ENCODE results near the gene FGB.
"Not testable (repeated sequence)": the region's sequence is repeated elsewhere in the genome, so short reads cannot be mapped to it uniquely, and the experiment has no call there.

FGB gene

GRCh38 chr4:154585369-154586018, 22.7 kb downstream of the FGB start:
- Histone ChIP-seq H3K27me3 (ENCODE audit: control insufficient read depth, insufficient read depth, low read length) (no peaks in the 10 kb centered on the region), H3K27ac (ENCODE audit: low read depth, low read length) (no peak overlapping the region), H3K36me3 (ENCODE audit: control insufficient read depth, insufficient read depth, low read length) (no peaks in the 10 kb centered on the region), H3K9me3 (ENCODE audit: control insufficient read depth, insufficient read depth, low read length) (no peaks in the 10 kb centered on the region), H3K4me1 (ENCODE audit: control insufficient read depth, insufficient read depth, low read length) (no peaks in the 10 kb centered on the region), H3K4me3 (ENCODE audit: low read depth, low read length) (no peak overlapping the region), H3K9ac (ENCODE audit: low read depth, low read length) (no peak overlapping the region)

DNA sequence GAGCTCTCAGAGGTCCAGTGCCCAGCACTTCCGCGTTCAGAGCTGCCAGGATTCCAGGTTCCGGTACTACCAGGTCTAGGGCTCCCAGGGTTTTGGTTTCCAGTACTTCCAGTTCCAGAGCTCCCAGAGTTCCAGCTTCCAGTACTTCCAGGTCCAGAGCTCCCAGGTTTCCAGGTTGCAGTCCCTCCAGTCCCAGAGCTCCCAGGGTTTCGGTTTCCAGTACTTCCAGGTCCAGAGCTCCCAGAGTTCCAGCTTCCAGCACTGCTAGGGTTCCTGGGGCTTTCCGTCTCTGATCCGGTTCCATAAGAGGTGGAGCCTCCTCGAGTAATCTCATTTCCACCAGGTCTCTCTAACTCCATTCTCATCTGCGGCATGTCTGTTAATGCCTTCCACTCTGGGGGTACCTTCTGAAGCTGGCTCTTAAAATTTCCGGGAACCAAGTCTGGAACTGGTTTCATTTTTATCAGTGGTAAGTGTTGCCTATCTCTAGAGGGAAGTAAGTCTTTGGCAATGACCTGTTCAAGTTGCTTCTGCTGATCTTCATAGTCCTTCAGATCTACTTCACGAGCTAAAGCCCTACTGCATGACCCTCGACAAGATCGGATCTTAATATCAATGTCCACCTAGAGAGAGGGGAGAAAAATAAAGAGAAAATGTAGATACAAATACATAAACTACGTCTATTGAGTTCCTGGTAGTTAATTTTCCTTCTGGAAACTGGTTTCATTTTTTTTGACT, 23.7 kb downstream of the FGB start:
- Histone ChIP-seq H3K9me3 (ENCODE audit: control insufficient read depth, insufficient read depth, low read length) (no peaks in the 10 kb centered on the region), H3K4me3 (ENCODE audit: low read depth, low read length) (no peak overlapping the region), H3K27ac (ENCODE audit: low read depth, low read length) (no peak overlapping the region), H3K9ac (ENCODE audit: low read depth, low read length) (no peak overlapping the region), H3K36me3 (ENCODE audit: control insufficient read depth, insufficient read depth, low read length) (no peaks in the 10 kb centered on the region), H3K4me1 (ENCODE audit: control insufficient read depth, insufficient read depth, low read length) (no peaks in the 10 kb centered on the region), H3K27me3 (ENCODE audit: control insufficient read depth, insufficient read depth, low read length) (no peaks in the 10 kb centered on the region)

- H3K4me1 ChIP-seq (ENCODE audit: control insufficient read depth, insufficient read depth, low read length), result no peaks in the 10 kb centered on the region
- H3K9ac ChIP-seq (ENCODE audit: low read depth, low read length), result no peak overlapping the region
- H3K27ac ChIP-seq (ENCODE audit: low read depth, low read length), result no peak overlapping the region
- H3K4me3 ChIP-seq (ENCODE audit: low read depth, low read length), result no peak overlapping the region
- no peaks in the 10 kb centered on the region for H3K9me3 ChIP-seq (ENCODE audit: control insufficient read depth, insufficient read depth, low read length)
- H3K27me3 ChIP-seq (ENCODE audit: control insufficient read depth, insufficient read depth, low read length), result no peaks in the 10 kb centered on the region
- no peaks in the 10 kb centered on the region for H3K36me3 ChIP-seq (ENCODE audit: control insufficient read depth, insufficient read depth, low read length)
Observed at GRCh38 chr4:154588198-154588597, 25.4 kb downstream of the FGB start.

- Histone ChIP-seq H3K4me1 (ENCODE audit: control insufficient read depth, insufficient read depth, low read length) (no peaks in the 10 kb centered on the region), H3K9me3 (ENCODE audit: control insufficient read depth, insufficient read depth, low read length) (no peaks in the 10 kb centered on the region), H3K9ac (ENCODE audit: low read depth, low read length) (no peak overlapping the region), H3K4me3 (ENCODE audit: low read depth, low read length) (no peak overlapping the region), H3K27me3 (ENCODE audit: control insufficient read depth, insufficient read depth, low read length) (no peaks in the 10 kb centered on the region), H3K36me3 (ENCODE audit: control insufficient read depth, insufficient read depth, low read length) (no peaks in the 10 kb centered on the region), H3K27ac (ENCODE audit: low read depth, low read length) (no peak overlapping the region)
Observed at GRCh38 chr4:154589296-154590197, 26.7 kb downstream of the FGB start.

- Histone ChIP-seq H3K9me3 (ENCODE audit: control insufficient read depth, insufficient read depth, low read length) (no peaks in the 10 kb centered on the region), H3K9ac (ENCODE audit: low read depth, low read length) (no peak within 1 kb of the TSS), H3K36me3 (ENCODE audit: control insufficient read depth, insufficient read depth, low read length) (no peaks in the 10 kb centered on the region), H3K27ac (ENCODE audit: low read depth, low read length) (no peak within 1 kb of the TSS), H3K4me3 (ENCODE audit: low read depth, low read length) (no peak within 1 kb of the TSS), H3K4me1 (ENCODE audit: control insufficient read depth, insufficient read depth, low read length) (no peaks in the 10 kb centered on the region), H3K27me3 (ENCODE audit: control insufficient read depth, insufficient read depth, low read length) (no peaks in the 10 kb centered on the region)
Observed at GRCh38 chr4:154590329-154591006, 27.7 kb downstream of the FGB start, which contains the start of gene FGA. Gene FGA, minus strand, starts transcription at chr4:154590742. Its CDS starts 55 bp downstream, at chr4:154590687.

DNA sequence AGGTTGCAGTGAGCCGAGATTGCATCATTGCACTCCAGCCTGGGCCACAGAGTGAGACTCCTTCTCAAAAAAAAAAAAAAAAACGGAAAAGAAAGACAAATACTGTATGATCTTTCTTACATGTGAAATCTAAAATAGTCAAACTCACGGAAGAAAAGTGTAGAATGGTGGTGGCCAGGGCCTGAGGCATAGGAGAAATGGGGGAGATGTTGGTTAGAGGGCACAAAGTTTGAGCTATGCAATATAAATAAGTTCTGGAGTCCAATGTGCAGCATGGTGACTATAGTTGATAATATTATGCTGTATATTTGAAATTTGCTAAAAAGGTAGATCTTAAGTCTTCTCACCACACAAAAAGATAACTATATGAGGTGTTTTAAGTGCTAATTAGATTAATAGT, 29.1 kb downstream of the FGB start:
- no peaks in the 10 kb centered on the region for H3K36me3 ChIP-seq (ENCODE audit: control insufficient read depth, insufficient read depth, low read length)
- H3K4me1 ChIP-seq (ENCODE audit: control insufficient read depth, insufficient read depth, low read length), result no peaks in the 10 kb centered on the region
- no peak overlapping the region for H3K27ac ChIP-seq (ENCODE audit: low read depth, low read length)
- H3K9ac ChIP-seq (ENCODE audit: low read depth, low read length), result no peak overlapping the region
- H3K4me3 ChIP-seq (ENCODE audit: low read depth, low read length), result no peak overlapping the region
- H3K9me3 ChIP-seq (ENCODE audit: control insufficient read depth, insufficient read depth, low read length), result no peaks in the 10 kb centered on the region
- H3K27me3 ChIP-seq (ENCODE audit: control insufficient read depth, insufficient read depth, low read length), result no peaks in the 10 kb centered on the region

GRCh38 chr4:154593868-154594267, 31.1 kb downstream of the FGB start:
- Histone ChIP-seq H3K36me3 (ENCODE audit: control insufficient read depth, insufficient read depth, low read length) (no peaks in the 10 kb centered on the region), H3K9me3 (ENCODE audit: control insufficient read depth, insufficient read depth, low read length) (no peaks in the 10 kb centered on the region)

DNA sequence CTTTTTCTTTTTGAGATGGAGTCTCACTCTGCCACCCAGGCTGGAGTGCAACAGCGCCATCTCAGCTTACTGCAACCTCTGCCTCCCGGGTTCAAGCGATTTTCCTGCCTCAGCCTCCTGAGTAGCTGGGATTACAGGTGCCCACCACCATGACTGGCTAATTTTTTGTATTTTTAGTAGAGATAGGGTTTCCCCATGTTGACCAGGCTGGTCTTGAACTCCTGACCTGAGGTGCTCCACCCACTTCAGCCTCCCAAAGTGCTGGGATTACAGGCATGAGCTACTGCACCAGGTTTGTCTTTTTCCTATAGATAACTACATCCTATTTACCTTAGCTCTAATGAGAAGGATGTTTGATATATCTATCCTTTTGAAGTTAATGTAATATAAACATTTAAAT, 31.5 kb downstream of the FGB start:
- not testable (repeated sequence) for H3K4me3 ChIP-seq (ENCODE audit: low read depth, low read length); H3K27ac ChIP-seq (ENCODE audit: low read depth, low read length); H3K36me3 ChIP-seq (ENCODE audit: control insufficient read depth, insufficient read depth, low read length); H3K9ac ChIP-seq (ENCODE audit: low read depth, low read length); H3K4me1 ChIP-seq (ENCODE audit: control insufficient read depth, insufficient read depth, low read length); H3K27me3 ChIP-seq (ENCODE audit: control insufficient read depth, insufficient read depth, low read length); H3K9me3 ChIP-seq (ENCODE audit: control insufficient read depth, insufficient read depth, low read length)

More at GRCh38 chr4:154593868-154594267, 31.1 kb downstream of the FGB start:
- Histone ChIP-seq H3K9ac (ENCODE audit: low read depth, low read length) (no peak overlapping the region), H3K4me1 (ENCODE audit: control insufficient read depth, insufficient read depth, low read length) (no peaks in the 10 kb centered on the region), H3K4me3 (ENCODE audit: low read depth, low read length) (no peak overlapping the region), H3K27ac (ENCODE audit: low read depth, low read length) (no peak overlapping the region), H3K27me3 (ENCODE audit: control insufficient read depth, insufficient read depth, low read length) (no peaks in the 10 kb centered on the region)

DNA sequence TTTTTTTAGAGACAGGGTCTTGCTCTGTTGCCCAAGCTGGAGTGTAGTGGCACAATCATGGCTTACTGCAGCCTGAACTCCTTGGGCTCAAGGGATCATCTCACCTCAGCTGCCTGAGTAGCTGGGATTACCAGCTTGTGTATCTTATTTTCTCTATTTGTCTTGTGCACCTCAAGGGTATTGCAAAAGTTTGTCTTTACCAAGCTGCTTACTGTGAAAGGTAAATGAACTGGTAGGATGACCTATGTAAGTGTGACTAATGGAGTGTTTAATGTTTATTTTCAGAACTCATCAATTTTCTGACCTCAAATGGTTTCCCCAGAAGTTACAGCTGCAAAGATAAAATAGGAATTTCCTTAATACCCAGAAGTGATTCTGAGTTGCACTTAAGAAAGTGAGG, 33.0 kb downstream of the FGB start:
- Histone ChIP-seq H3K9me3 (ENCODE audit: control insufficient read depth, insufficient read depth, low read length) (no peaks in the 10 kb centered on the region), H3K27me3 (ENCODE audit: control insufficient read depth, insufficient read depth, low read length) (no peaks in the 10 kb centered on the region), H3K9ac (ENCODE audit: low read depth, low read length) (no peak overlapping the region), H3K4me1 (ENCODE audit: control insufficient read depth, insufficient read depth, low read length) (no peaks in the 10 kb centered on the region), H3K36me3 (ENCODE audit: control insufficient read depth, insufficient read depth, low read length) (no peaks in the 10 kb centered on the region), H3K4me3 (ENCODE audit: low read depth, low read length) (no peak overlapping the region), H3K27ac (ENCODE audit: low read depth, low read length) (no peak overlapping the region)

- not testable (repeated sequence) for H3K27me3 ChIP-seq (ENCODE audit: control insufficient read depth, insufficient read depth, low read length); H3K9ac ChIP-seq (ENCODE audit: low read depth, low read length); H3K27ac ChIP-seq (ENCODE audit: low read depth, low read length); H3K4me3 ChIP-seq (ENCODE audit: low read depth, low read length); H3K36me3 ChIP-seq (ENCODE audit: control insufficient read depth, insufficient read depth, low read length); H3K4me1 ChIP-seq (ENCODE audit: control insufficient read depth, insufficient read depth, low read length); H3K9me3 ChIP-seq (ENCODE audit: control insufficient read depth, insufficient read depth, low read length)
Observed at GRCh38 chr4:154597281-154597680, 34.5 kb downstream of the FGB start.
